Endodermal cell (in vitro differentiated cells): ENCODE data around the gene RAB44. TPM values are rescaled to one million over a fixed set of nuclear protein-coding genes. Genes with fewer than 3 reads are reported as not detected.

Source experiments
- DNase-seq: peaks from one replicate; pipeline ENCODE4 v3.0.0-alpha.2; 2017
- H3K27ac ChIP-seq: 2 replicates; pipeline ENCODE4 v1.5.1; 2013; ENCODE audit warnings: mild to moderate bottlenecking, low read depth, low read length, moderate library complexity
- H3K27me3 ChIP-seq: 2 replicates; pipeline ENCODE4 v1.6.1; 2013; ENCODE audit warnings: mild to moderate bottlenecking, low read length, moderate library complexity; ENCODE audit not compliant: insufficient read depth, control insufficient read depth, poor library complexity, severe bottlenecking
- H3K36me3 ChIP-seq: 2 replicates; pipeline ENCODE4 v1.7.0; 2013; ENCODE audit warnings: mild to moderate bottlenecking, low read length, moderate library complexity; ENCODE audit not compliant: control insufficient read depth, insufficient read depth
- H3K4me1 ChIP-seq: one replicate; pipeline ENCODE4 v1.7.0; 2013; ENCODE audit warnings: low read length; ENCODE audit not compliant: control insufficient read depth, insufficient read depth
- H3K4me3 ChIP-seq: 2 replicates; pipeline ENCODE4 v1.5.1; 2013; ENCODE audit warnings: mild to moderate bottlenecking, low read length, moderate library complexity
- H3K9ac ChIP-seq: 2 replicates; pipeline ENCODE4 v1.6.1; 2013; ENCODE audit warnings: mild to moderate bottlenecking, low read length, moderate library complexity; ENCODE audit not compliant: poor library complexity, severe bottlenecking; ENCODE audit errors: extremely low read depth
- H3K9me3 ChIP-seq: 2 replicates; pipeline ENCODE4 v1.6.1; 2013; ENCODE audit warnings: mild to moderate bottlenecking, low read length, moderate library complexity; ENCODE audit not compliant: control insufficient read depth
- H3K27ac Mint-ChIP-seq: 2 replicates; pipeline ENCODE4 v1.8.0; 2020; ENCODE audit warnings: mixed read lengths
- H3K27me3 Mint-ChIP-seq: 2 replicates; pipeline ENCODE4 v1.8.0; 2021; ENCODE audit warnings: mild to moderate bottlenecking, mixed read lengths; ENCODE audit not compliant: insufficient read depth
- H3K36me3 Mint-ChIP-seq: 2 replicates; pipeline ENCODE4 v1.8.0; 2020; ENCODE audit warnings: low read depth, mixed read lengths
- H3K4me1 Mint-ChIP-seq: 2 replicates; pipeline ENCODE4 v1.8.0; 2020; ENCODE audit warnings: mixed read lengths
- H3K4me3 Mint-ChIP-seq: 2 replicates; pipeline ENCODE4 v1.8.0; 2020; ENCODE audit warnings: mild to moderate bottlenecking, moderate library complexity, mixed read lengths
- H3K9me3 Mint-ChIP-seq: 2 replicates; pipeline ENCODE4 v1.8.0; 2020; ENCODE audit warnings: mild to moderate bottlenecking, mixed read lengths
- CTCF ChIP-seq: fragments of 200-600 bp; sonication (generic); conservative IDR thresholded peaks from 2 replicates; pipeline ENCODE4 v1.5.0; 2021; ENCODE audit warnings: antibody characterized with exemption, mild to moderate bottlenecking
- WGBS, 2 experiments: methylation state at CpG; one replicate each; pipeline versions ENCODE4 v1.1.5 to v1.1.7; 2013; ENCODE audit warnings: missing lambda C conversion rate in 2 of 2, mixed read lengths in 1 of 2; ENCODE audit not compliant: insufficient coverage in 1 of 2, insufficient read length in 1 of 2; 5-methylcytosine and 5-hydroxymethylcytosine counted together
- total RNA-seq, 2 donors: library from RNA; stranded (reverse); fragmentation: NEBNext Ultra II Directional in 1 of 2; extraction: Animal tissue kit (Norgen Biotek cat#: 25700) in 1 of 2; gene quantifications; 2 replicates in 1 of 2; 3 replicates in 1 of 2; pipeline ENCODE4 v1.2.1, GENCODE V29; 2021

The RAB44 gene
- total RNA-seq, 2 donors from 2014 or later, result not detected

GRCh38 chr6:36671687-36672375 lies 25.8 kb upstream of the RAB44 start:
- no peaks in the 10 kb centered on the region for H3K36me3 ChIP-seq
- no peak overlapping the region for H3K4me3 ChIP-seq
- no peaks in the 10 kb centered on the region for H3K27me3 ChIP-seq
- H3K9ac ChIP-seq, result no peak overlapping the region
- peaks cover 15% of the 10 kb centered on the region for H3K27me3 Mint-ChIP-seq
- TF ChIP-seq CTCF, result no peak
- 77 to 80% methylated on average over 5 to 6 of the region's 6 CpGs for WGBS, 2 experiments
- H3K27ac Mint-ChIP-seq, result no peak overlapping the region
- H3K27ac ChIP-seq, result no peak overlapping the region
- H3K9me3 Mint-ChIP-seq, result peaks cover 2% of the 10 kb centered on the region
- H3K9me3 ChIP-seq, result no peaks in the 10 kb centered on the region
- H3K36me3 Mint-ChIP-seq, result no peaks in the 10 kb centered on the region
- DNase-seq, result no peak
- H3K4me1 ChIP-seq, result peaks cover 7% of the 10 kb centered on the region
- peaks cover 14% of the 10 kb centered on the region for H3K4me1 Mint-ChIP-seq
- H3K4me3 Mint-ChIP-seq, result no peak overlapping the region

- Mint-ChIP-seq H3K9me3 (peaks cover 2% of the 10 kb centered on the region), H3K36me3 (no peaks in the 10 kb centered on the region), H3K27me3 (peaks cover 34% of the 10 kb centered on the region), H3K4me3 (no peak overlapping the region), H3K4me1 (peaks cover 19% of the 10 kb centered on the region), H3K27ac (no peak overlapping the region)
- Histone ChIP-seq H3K4me1 (peaks cover 2% of the 10 kb centered on the region), H3K27ac (no peak overlapping the region), H3K4me3 (no peak overlapping the region), H3K36me3 (no peaks in the 10 kb centered on the region), H3K9ac (no peak overlapping the region), H3K9me3 (no peaks in the 10 kb centered on the region), H3K27me3 (peaks cover 3% of the 10 kb centered on the region)
- DNase-seq, result no peak
- 82 to 89% methylated on average over 7 to 10 of the region's 10 CpGs for WGBS, 2 experiments
- no peak for TF ChIP-seq CTCF
These were observed 23.7 kb upstream of the RAB44 start for GRCh38 chr6:36673882-36674281.

- Mint-ChIP-seq H3K4me3 (no peak overlapping the region), H3K9me3 (peaks cover 2% of the 10 kb centered on the region), H3K36me3 (no peaks in the 10 kb centered on the region), H3K27me3 (peaks cover 42% of the 10 kb centered on the region), H3K27ac (no peak overlapping the region), H3K4me1 (peaks cover 21% of the 10 kb centered on the region)
- H3K36me3 ChIP-seq, result no peaks in the 10 kb centered on the region
- no peak for TF ChIP-seq CTCF
- H3K9me3 ChIP-seq, result no peaks in the 10 kb centered on the region
- H3K4me3 ChIP-seq, result no peak overlapping the region
- H3K9ac ChIP-seq, result no peak overlapping the region
- H3K4me1 ChIP-seq, result peaks cover 2% of the 10 kb centered on the region
- 95 to 96% methylated on average over 6 to 7 of the region's 7 CpGs for WGBS, 2 experiments
- peaks cover 14% of the 10 kb centered on the region for H3K27me3 ChIP-seq
- DNase-seq, result no peak
- no peak overlapping the region for H3K27ac ChIP-seq
These were observed 22.7 kb upstream of the RAB44 start for GRCh38 chr6:36674942-36675341.
